Nephron progenitor cell (in vitro differentiated cells): ENCODE data around the gene ACTG2.
A peak's percentile ranks its signal among the peaks of the same experiment; 100 is the strongest.

Source experiments
- DNase-seq: peaks from one replicate; pipeline ENCODE4 v3.0.0; 2021
- H3K27ac Mint-ChIP-seq: 2 replicates; pipeline ENCODE4 v1.8.0; 2021; ENCODE audit warnings: mild to moderate bottlenecking, moderate library complexity, mixed read lengths
- H3K27me3 Mint-ChIP-seq: 2 replicates; pipeline ENCODE4 v1.8.0; 2021; ENCODE audit warnings: mild to moderate bottlenecking, low read depth, mixed read lengths; ENCODE audit not compliant: poor library complexity
- H3K36me3 Mint-ChIP-seq: 2 replicates; pipeline ENCODE4 v1.8.0; 2021; ENCODE audit warnings: low read depth, mixed read lengths
- H3K4me1 Mint-ChIP-seq: 2 replicates; pipeline ENCODE4 v1.8.0; 2021; ENCODE audit warnings: mixed read lengths
- H3K4me3 Mint-ChIP-seq: 2 replicates; pipeline ENCODE4 v1.8.0; 2021; ENCODE audit warnings: mild to moderate bottlenecking, moderate library complexity, mixed read lengths
- H3K9me3 Mint-ChIP-seq: 2 replicates; pipeline ENCODE4 v1.8.0; 2021; ENCODE audit warnings: mild to moderate bottlenecking, moderate library complexity, mixed read lengths
- CTCF ChIP-seq: fragments of 200-600 bp; sonication (generic); IDR thresholded peaks from 2 replicates; pipeline ENCODE4 v1.5.0; 2021; ENCODE audit warnings: antibody characterized with exemption

The ACTG2 gene

DNA sequence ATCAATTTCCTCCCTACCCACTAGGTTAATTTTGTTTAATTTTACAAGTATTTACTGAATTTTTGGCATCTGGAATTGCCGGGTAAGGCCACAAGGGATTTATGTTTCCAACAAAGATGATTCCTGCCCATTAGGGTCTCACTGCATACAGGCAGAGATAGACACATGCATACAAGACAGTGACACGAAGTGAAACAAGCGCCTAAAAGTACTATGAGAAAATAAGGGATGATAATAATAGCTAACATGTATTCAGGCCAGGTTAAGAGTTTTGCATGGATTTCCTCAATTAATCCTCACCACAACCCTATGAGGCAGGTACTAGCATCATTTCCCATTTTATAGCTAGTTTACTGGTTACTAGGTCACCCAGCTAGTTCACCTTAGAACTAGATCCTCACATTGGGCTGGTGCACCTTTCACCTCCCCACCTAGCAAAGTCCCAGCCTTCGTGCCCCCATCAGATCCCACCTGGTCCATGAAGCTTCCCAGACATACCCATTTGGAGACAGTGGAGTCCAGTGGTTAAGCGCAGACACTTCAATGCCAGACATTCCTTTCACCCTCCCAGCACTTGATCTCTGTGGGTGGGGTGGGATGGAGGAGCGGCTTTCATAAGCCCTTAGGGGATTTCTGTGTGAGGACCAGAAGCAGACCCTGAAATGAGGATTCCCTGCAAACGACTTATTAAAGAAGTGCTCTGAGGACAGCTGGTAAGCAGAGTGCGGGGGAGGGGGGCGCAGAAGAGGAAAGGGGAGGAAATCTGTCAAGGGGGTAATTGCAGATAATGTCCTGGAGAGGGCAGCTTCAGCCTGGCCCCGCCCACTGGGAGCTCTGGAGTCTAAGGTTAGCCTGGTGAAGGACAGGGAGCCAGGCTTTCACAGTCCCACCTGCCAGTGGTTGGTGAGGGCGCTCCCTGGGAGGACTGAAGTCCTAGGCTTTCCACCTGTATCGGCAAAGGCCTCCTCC, 28.1 kb downstream of the ACTG2 start:
- Mint-ChIP-seq H3K4me3 (no peak overlapping the region), H3K27me3 (peaks cover 79% of the 10 kb centered on the region), H3K36me3 (no peaks in the 10 kb centered on the region), H3K9me3 (no peaks in the 10 kb centered on the region), H3K27ac (no peak overlapping the region), H3K4me1 (peaks cover 5% of the 10 kb centered on the region)
- peak; percentile 67 for DNase-seq
- TF ChIP-seq CTCF, result peak; percentile 25

GRCh38 chr2:73921581-73921980, 28.8 kb downstream of the ACTG2 start:
- no peaks in the 10 kb centered on the region for H3K36me3 Mint-ChIP-seq
- no peak for TF ChIP-seq CTCF
- H3K9me3 Mint-ChIP-seq, result peaks cover 2% of the 10 kb centered on the region
- peaks cover 73% of the 10 kb centered on the region for H3K27me3 Mint-ChIP-seq
- H3K4me3 Mint-ChIP-seq, result no peak overlapping the region
- no peak for DNase-seq
- H3K4me1 Mint-ChIP-seq, result peaks cover 8% of the 10 kb centered on the region
- H3K27ac Mint-ChIP-seq, result no peak overlapping the region

DNA sequence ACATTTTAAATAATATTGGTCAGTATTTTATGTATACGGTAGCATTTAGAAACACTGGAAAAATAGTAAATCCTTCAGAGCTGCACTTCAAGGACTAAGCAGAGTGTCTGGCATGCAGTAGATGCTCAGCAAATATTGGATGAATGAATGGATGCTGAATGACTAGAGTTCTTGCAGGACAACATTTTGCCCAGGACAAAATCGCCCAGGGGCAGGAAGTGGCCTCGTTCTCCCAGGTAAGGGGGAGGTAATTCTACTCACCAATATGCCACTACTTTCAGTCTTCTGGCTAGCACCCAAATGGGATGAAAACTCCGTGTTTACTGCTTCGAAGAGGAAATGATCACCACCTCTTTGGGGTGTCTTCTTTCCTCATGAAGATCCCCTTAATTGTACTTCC, 29.9 kb downstream of the ACTG2 start:
- H3K36me3 Mint-ChIP-seq, result no peaks in the 10 kb centered on the region
- no peak overlapping the region for H3K4me3 Mint-ChIP-seq
- no peak for TF ChIP-seq CTCF
- no peak overlapping the region for H3K27ac Mint-ChIP-seq
- peaks cover 67% of the 10 kb centered on the region for H3K27me3 Mint-ChIP-seq
- peaks cover 15% of the 10 kb centered on the region for H3K4me1 Mint-ChIP-seq
- H3K9me3 Mint-ChIP-seq, result peaks cover 4% of the 10 kb centered on the region
- no peak for DNase-seq

- peaks cover 4% of the 10 kb centered on the region for H3K9me3 Mint-ChIP-seq
- H3K36me3 Mint-ChIP-seq, result peaks cover 7% of the 10 kb centered on the region
- DNase-seq, result no peak
- TF ChIP-seq CTCF, result no peak
- peaks cover 40% of the 10 kb centered on the region for H3K4me1 Mint-ChIP-seq
- no peak overlapping the region for H3K4me3 Mint-ChIP-seq
- H3K27ac Mint-ChIP-seq, result no peak overlapping the region
- H3K27me3 Mint-ChIP-seq, result peaks cover 50% of the 10 kb centered on the region
Observed at GRCh38 chr2:73925033-73925704, 32.4 kb downstream of the ACTG2 start.

- Mint-ChIP-seq H3K27me3 (peaks cover 42% of the 10 kb centered on the region), H3K4me1 (peaks cover 38% of the 10 kb centered on the region), H3K9me3 (peaks cover 4% of the 10 kb centered on the region), H3K36me3 (peaks cover 7% of the 10 kb centered on the region), H3K4me3 (peak overlapping the region; percentile 92), H3K27ac (no peak overlapping the region)
- TF ChIP-seq CTCF, result no peak
- no peak for DNase-seq
Observed at GRCh38 chr2:73925853-73926492, 33.2 kb downstream of the ACTG2 start.
